ENCODE data around the gene IGF2BP3. TPM values are rescaled to one million over a fixed set of nuclear protein-coding genes. Genes with fewer than 3 reads are reported as not detected.

Gene IGF2BP3
- total and polyA plus RNA-seq, 4 donors = 0.18 to 60.2 (median 1.5) TPM

GRCh38 chr7:23337374-23337773 lies 132.9 kb downstream of the IGF2BP3 start:
- Histone ChIP-seq H3K9me3 (ENCODE audit: control insufficient read depth in 4 of 4, insufficient read depth in 3 of 4, low read length in 3 of 4) (peaks cover 0 to 6% (median 0%) of the 10 kb centered on the region in 4 donors), H3K27me3 (ENCODE audit: control insufficient read depth in 3 of 3, insufficient read depth in 3 of 3, low read length in 2 of 3) (no peaks in the 10 kb centered on the region), H3K27ac (ENCODE audit: low read depth in 1 of 2, low read length in 1 of 2) (no peak overlapping the region), H3K9ac (ENCODE audit: insufficient read depth in 1 of 2, low read length in 2 of 2) (no peak overlapping the region), H3K36me3 (ENCODE audit: control insufficient read depth in 4 of 4, insufficient read depth in 4 of 4, low read length in 4 of 4) (peaks cover 0 to 14% (median 7%) of the 10 kb centered on the region in 4 donors), H3K4me1 (ENCODE audit: control insufficient read depth in 5 of 5, insufficient read depth in 5 of 5, low read length in 5 of 5) (peaks cover 8 to 53% (median 19%) of the 10 kb centered on the region in 5 donors), H3K4me3 (no peak overlapping the region)
- ATAC-seq (ENCODE audit: insufficient read depth, low FRiP score) = no peak
- DNase-seq = no peak
- no peak for TF ChIP-seq CTCF (IDR thresholded peaks at IDR 0.05; ENCODE audit: control extremely low read depth, extremely low read depth)

DNA sequence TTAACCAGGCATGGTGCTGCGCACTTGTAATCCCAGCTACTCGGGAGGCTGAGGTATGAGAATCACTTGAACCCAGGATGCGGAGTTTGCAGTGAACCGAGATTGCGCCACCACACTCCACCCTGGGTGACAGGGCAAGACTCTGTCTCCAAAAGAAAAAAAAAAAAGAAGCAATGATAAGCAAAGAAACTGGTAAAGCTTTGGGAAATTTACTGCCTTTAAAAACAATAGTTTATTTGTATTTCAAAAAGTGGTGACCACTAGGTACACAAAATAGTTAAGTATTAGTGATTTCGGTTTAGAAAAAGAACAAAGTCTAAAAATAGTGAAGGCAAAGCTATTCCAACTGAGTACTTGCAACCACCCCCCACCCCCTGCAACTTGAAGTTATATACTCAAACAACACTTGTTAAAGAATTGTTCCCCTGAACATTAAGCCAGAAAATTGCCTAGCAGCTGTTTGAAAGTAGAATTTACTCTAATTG lies 133.4 kb downstream of the IGF2BP3 start:
- Histone ChIP-seq H3K4me3 (no peak overlapping the region), H3K4me1 (ENCODE audit: control insufficient read depth in 5 of 5, insufficient read depth in 5 of 5, low read length in 5 of 5) (peaks cover 8 to 59% (median 22%) of the 10 kb centered on the region in 5 donors), H3K9ac (ENCODE audit: insufficient read depth in 1 of 2, low read length in 2 of 2) (no peak overlapping the region), H3K9me3 (ENCODE audit: control insufficient read depth in 4 of 4, insufficient read depth in 3 of 4, low read length in 3 of 4) (peaks cover 0 to 6% (median 0%) of the 10 kb centered on the region in 4 donors), H3K27ac (ENCODE audit: low read depth in 1 of 2, low read length in 1 of 2) (no peak overlapping the region), H3K36me3 (ENCODE audit: control insufficient read depth in 4 of 4, insufficient read depth in 4 of 4, low read length in 4 of 4) (peaks cover 0 to 14% (median 6%) of the 10 kb centered on the region in 4 donors), H3K27me3 (ENCODE audit: control insufficient read depth in 3 of 3, insufficient read depth in 3 of 3, low read length in 2 of 3) (no peaks in the 10 kb centered on the region)
- 73 to 75% methylated on average over 6 of the region's 6 CpGs for WGBS, 2 donors
- ATAC-seq (ENCODE audit: insufficient read depth, low FRiP score) = no peak
- no peak for TF ChIP-seq CTCF (IDR thresholded peaks at IDR 0.05; ENCODE audit: control extremely low read depth, extremely low read depth)
- DNase-seq = no peak

- DNase-seq = no peak
- H3K9me3 ChIP-seq (ENCODE audit: control insufficient read depth in 4 of 4, insufficient read depth in 3 of 4, low read length in 3 of 4) = peaks cover 0 to 6% (median 0%) of the 10 kb centered on the region in 4 donors
- no peak for TF ChIP-seq CTCF (IDR thresholded peaks at IDR 0.05; ENCODE audit: control extremely low read depth, extremely low read depth)
- no peak for ATAC-seq (ENCODE audit: insufficient read depth, low FRiP score)
- peaks cover 8 to 59% (median 22%) of the 10 kb centered on the region in 5 donors for H3K4me1 ChIP-seq (ENCODE audit: control insufficient read depth in 5 of 5, insufficient read depth in 5 of 5, low read length in 5 of 5)
- WGBS, 2 donors = 39 to 62% methylated on average over 3 of the region's 3 CpGs
- H3K4me3 ChIP-seq = no peak overlapping the region
- peaks cover 0 to 14% (median 5%) of the 10 kb centered on the region in 4 donors for H3K36me3 ChIP-seq (ENCODE audit: control insufficient read depth in 4 of 4, insufficient read depth in 4 of 4, low read length in 4 of 4)
- no peak overlapping the region for H3K9ac ChIP-seq (ENCODE audit: insufficient read depth in 1 of 2, low read length in 2 of 2)
- H3K27ac ChIP-seq (ENCODE audit: low read depth in 1 of 2, low read length in 1 of 2) = no peak overlapping the region
- no peaks in the 10 kb centered on the region for H3K27me3 ChIP-seq (ENCODE audit: control insufficient read depth in 3 of 3, insufficient read depth in 3 of 3, low read length in 2 of 3)
These were observed 134.2 kb downstream of the IGF2BP3 start for GRCh38 chr7:23336086-23336485.

- peaks cover 0 to 6% (median 0%) of the 10 kb centered on the region in 4 donors for H3K9me3 ChIP-seq (ENCODE audit: control insufficient read depth in 4 of 4, insufficient read depth in 3 of 4, low read length in 3 of 4)
- H3K9ac ChIP-seq (ENCODE audit: insufficient read depth in 1 of 2, low read length in 2 of 2) = no peak overlapping the region
- WGBS, 2 donors = 26 to 34% methylated on average over 6 of the region's 6 CpGs
- H3K4me1 ChIP-seq (ENCODE audit: control insufficient read depth in 5 of 5, insufficient read depth in 5 of 5, low read length in 5 of 5) = peaks cover 8 to 59% (median 22%) of the 10 kb centered on the region in 5 donors
- no peaks in the 10 kb centered on the region for H3K27me3 ChIP-seq (ENCODE audit: control insufficient read depth in 3 of 3, insufficient read depth in 3 of 3, low read length in 2 of 3)
- no peak overlapping the region for H3K4me3 ChIP-seq
- ATAC-seq (ENCODE audit: insufficient read depth, low FRiP score) (no peak), DNase-seq (peak; percentile 46 to 78 (median 73))
- peak overlapping the region in 1 of 2 donors; percentile 65 for H3K27ac ChIP-seq (ENCODE audit: low read depth in 1 of 2, low read length in 1 of 2)
- TF ChIP-seq CTCF (IDR thresholded peaks at IDR 0.05; ENCODE audit: control extremely low read depth, extremely low read depth) = no peak
- peaks cover 0 to 14% (median 5%) of the 10 kb centered on the region in 4 donors for H3K36me3 ChIP-seq (ENCODE audit: control insufficient read depth in 4 of 4, insufficient read depth in 4 of 4, low read length in 4 of 4)
These were observed 134.7 kb downstream of the IGF2BP3 start for GRCh38 chr7:23335621-23336020.

Data from lung (tissue), 12 donors.